Endothelial cell of umbilical vein (primary cell): ENCODE measurements around the gene HAPLN2. TPM values are rescaled to one million over a fixed set of nuclear protein-coding genes. Genes with fewer than 3 reads are reported as not detected.

Experiments used
- BruUV-seq: library from RNA; stranded (reverse); fragments of 400-500 nt; replicated peaks from 2 replicates; lab custom pipeline; 2021; lab: Mats Ljungman, UMichigan
- CTCF ChIA-PET: fragments of 300-600, 350-600 bp; sonication (Branson Sonifier 250); formaldehyde crosslinking; loops from one replicate; lab custom pipeline; 2021; ENCODE audit warnings: antibody characterized with exemption, inconsistent platforms; lab: Charles Lee
- POLR2A ChIA-PET: fragments of 300-600, 350-600 bp; sonication (Branson Sonifier 250); formaldehyde crosslinking; loops from one replicate; lab custom pipeline; 2021; ENCODE audit warnings: antibody characterized with exemption, inconsistent platforms; lab: Charles Lee
- DNase-seq: peaks from one replicate; pipeline ENCODE4 v3.0.0-alpha.2; 2011; ENCODE audit warnings: low read depth, low spot score
- FAIRE-seq: peaks from 2 replicates; lab custom pipeline; 2011; peaks lifted over from hg19 to GRCh38; lab: Jason Lieb, UNC
- H2AFZ ChIP-seq: 2 replicates; pipeline ENCODE4 v1.6.0; 2012; ENCODE audit warnings: low read depth, low read length, control low read depth, inconsistent platforms
- H3K27ac ChIP-seq: 2 replicates; pipeline ENCODE4 v1.5.1; 2011; ENCODE audit warnings: low read depth, mild to moderate bottlenecking, control low read depth, low read length, moderate library complexity; ENCODE audit not compliant: insufficient read depth
- H3K27me3 ChIP-seq, 2 experiments: 2 replicates each; pipeline versions ENCODE4 v1.6.0 to v1.6.1; 2011; ENCODE audit warnings: low read length in 2 of 2, mixed read lengths in 1 of 2; ENCODE audit not compliant: control insufficient read depth in 2 of 2, insufficient read depth in 2 of 2
- H3K36me3 ChIP-seq, 2 experiments: 2 replicates in 1 of 2; 3 replicates in 1 of 2; pipeline ENCODE4 v1.5.1; 2011; ENCODE audit warnings: low read length in 2 of 2, mild to moderate bottlenecking in 1 of 2, moderate library complexity in 1 of 2; ENCODE audit not compliant: control insufficient read depth in 2 of 2, insufficient read depth in 2 of 2; ENCODE audit errors: extremely low read depth in 1 of 2
- H3K4me1 ChIP-seq: 3 replicates; pipeline ENCODE4 v1.5.1; 2011; ENCODE audit warnings: mild to moderate bottlenecking, low read length; ENCODE audit not compliant: control insufficient read depth, insufficient read depth; ENCODE audit errors: extremely low read depth
- H3K4me2 ChIP-seq: 2 replicates; pipeline ENCODE4 v1.6.1; 2011; ENCODE audit warnings: low read length, control low read depth, mixed read lengths; ENCODE audit not compliant: insufficient read depth
- H3K4me3 ChIP-seq, 3 experiments: fragments of 200-600 bp in 1 of 3; sonication (generic), shearing (Covaris generic) in 1 of 3; replicated peaks in 1 of 3; 2 replicates each; pipeline ENCODE4 v1.5.1; 2011 to 2016; ENCODE audit warnings: control low read depth in 3 of 3, low read length in 3 of 3, mild to moderate bottlenecking in 2 of 3, inconsistent platforms in 1 of 3, low read depth in 1 of 3, moderate library complexity in 1 of 3; ENCODE audit not compliant: insufficient read depth in 1 of 3
- H3K79me2 ChIP-seq: 2 replicates; pipeline ENCODE4 v1.6.0; 2012; ENCODE audit warnings: low read length, inconsistent platforms; ENCODE audit not compliant: control insufficient read depth, insufficient read depth
- H3K9ac ChIP-seq: replicated peaks from 2 replicates; pipeline ENCODE3; 2011; ENCODE audit warnings: low read length, control low read depth; ENCODE audit not compliant: insufficient read depth; ENCODE audit errors: extremely low read depth
- H3K9me1 ChIP-seq: replicated peaks from 3 replicates; pipeline ENCODE4 v1.6.0; 2011; ENCODE audit warnings: mild to moderate bottlenecking, low read length; ENCODE audit not compliant: control insufficient read depth, insufficient read depth; ENCODE audit errors: extremely low read depth
- H3K9me3 ChIP-seq: replicated peaks from 2 replicates; pipeline ENCODE4 v1.5.1; 2012; ENCODE audit warnings: low read length, inconsistent platforms; ENCODE audit not compliant: control insufficient read depth, insufficient read depth
- H4K20me1 ChIP-seq: replicated peaks from 2 replicates; pipeline ENCODE3; 2011; ENCODE audit warnings: mild to moderate bottlenecking, low read length; ENCODE audit not compliant: control insufficient read depth, insufficient read depth; ENCODE audit errors: extremely low read depth
- EZH2 ChIP-seq: IDR thresholded peaks from 2 replicates; pipeline ENCODE4 v1.6.1; 2012; ENCODE audit warnings: borderline replicate concordance, low read depth, mild to moderate bottlenecking, moderate library complexity, low read length, inconsistent platforms; ENCODE audit not compliant: severe bottlenecking
- FOS ChIP-seq: IDR thresholded peaks from 2 replicates; pipeline ENCODE4 v1.6.1; 2011; ENCODE audit warnings: mild to moderate bottlenecking, low read length, moderate library complexity, borderline replicate concordance; ENCODE audit not compliant: insufficient read depth
- GATA2 ChIP-seq: IDR thresholded peaks from 2 replicates; pipeline ENCODE4 v1.7.0; 2011; ENCODE audit warnings: low read depth, mild to moderate bottlenecking, moderate library complexity, mixed read lengths, low read length; ENCODE audit not compliant: insufficient read length, insufficient read depth
- JUN ChIP-seq: IDR thresholded peaks from 2 replicates; pipeline ENCODE4 v1.6.1; 2011; ENCODE audit warnings: borderline replicate concordance, low read depth; ENCODE audit not compliant: insufficient read length, insufficient read depth
- MYC ChIP-seq: IDR thresholded peaks from one replicate; pipeline ENCODE4 v1.6.1; 2011; ENCODE audit warnings: mild to moderate bottlenecking, low read depth, low read length
- POLR2A ChIP-seq: IDR thresholded peaks from 2 replicates; pipeline ENCODE4 v1.6.1; 2012; ENCODE audit warnings: low read depth, mild to moderate bottlenecking, control low read depth, low read length
- POLR2AphosphoS5 ChIP-seq: IDR thresholded peaks from 2 replicates; pipeline ENCODE4 v1.6.1; 2012; ENCODE audit warnings: low read depth, mild to moderate bottlenecking, control low read depth, low read length, moderate library complexity; ENCODE audit not compliant: insufficient read depth
- dilution Hi-C: fragments of 300-500 bp; cut with MboI; formaldehyde crosslinking; loops from one replicate; pipeline ENCODE4 v1.15.0; 2019; ENCODE audit warnings: low sequenced_read_pairs; ENCODE audit not compliant: extremely low pct_ligation_motif_present
- intact Hi-C: fragments of 100-400 bp; cut with micrococcal nuclease; formaldehyde crosslinking; loops from one replicate; pipeline ENCODE4 v1.10.0; 2022
- polyA plus RNA-seq, 4 experiments: library from polyadenylated mRNA; depleted of rRNA in 3 of 4; stranded (reverse) in 3 of 4; unstranded in 1 of 4; fragments of >200 nt; gene quantifications; 2 replicates each; pipeline versions ENCODE4 v1.2.1 to v1.2.3, GENCODE V29; 2011 to 2012; ENCODE audit warnings: missing spikeins in 1 of 4
- total RNA-seq: library from RNA; stranded (reverse); gene quantifications from 2 replicates; pipeline ENCODE4 v1.2.3, GENCODE V29; 2021
- TF ChIP-seq, protein P1 (sequence below): IDR thresholded peaks from 2 replicates; pipeline ENCODE4 v1.6.1; 2011; ENCODE audit not compliant: insufficient read depth, insufficient read length
- TF ChIP-seq, protein P2 (sequence below), 2 donors: IDR thresholded peaks; 1 replicate in 1 of 2; 2 replicates in 1 of 2; pipeline ENCODE4 v1.5.1; 2011; ENCODE audit warnings: low read length in 2 of 2, mild to moderate bottlenecking in 2 of 2, moderate library complexity in 2 of 2, control low read depth in 1 of 2, inconsistent platforms in 1 of 2, low read depth in 1 of 2; ENCODE audit not compliant: insufficient read depth in 1 of 2; ENCODE audit errors: extremely low read depth in 1 of 2

HAPLN2 gene
- total and polyA plus RNA-seq, 2 donors (not counting 3 experiments of a cell fraction or from before 2014, with no cell fraction given) = not detected

DNA sequence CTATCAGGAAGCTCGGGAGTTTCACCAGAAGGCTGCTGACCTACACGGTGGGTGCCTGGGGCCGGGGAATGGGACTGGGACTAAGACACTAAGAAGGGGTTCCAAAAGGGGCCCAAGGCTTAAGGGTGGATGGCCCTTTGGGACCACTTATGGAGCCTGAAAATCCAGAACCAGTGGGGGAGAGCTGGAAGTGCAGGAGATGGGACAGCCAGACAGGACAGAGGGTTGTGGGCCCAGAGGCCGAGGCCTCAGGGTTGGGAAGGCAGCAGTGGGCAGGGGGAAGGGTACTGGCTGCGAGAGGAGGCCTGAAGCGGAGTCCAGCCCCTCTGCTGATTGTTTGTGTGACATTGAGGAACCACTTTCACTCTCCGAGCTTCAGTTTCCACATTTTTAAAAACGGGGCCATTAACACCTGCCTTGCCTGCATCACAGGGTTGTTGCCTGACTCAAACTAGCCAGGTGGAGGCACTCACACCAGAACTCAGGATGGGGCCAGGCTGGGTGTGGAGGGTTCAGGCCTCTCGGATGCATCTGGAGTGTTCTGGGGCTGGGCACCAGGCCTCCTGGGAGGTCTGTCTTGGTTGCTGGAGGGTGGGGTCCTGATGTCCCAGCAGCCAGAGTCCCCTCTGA, 36.7 kb upstream of the HAPLN2 start:
- no peak for FAIRE-seq
- no peak for TF ChIP-seq FOS
- no peak for TF ChIP-seq JUN
- no peak for TF ChIP-seq POLR2AphosphoS5
- TF ChIP-seq MYC = no peak
- TF ChIP-seq, protein P1, sequence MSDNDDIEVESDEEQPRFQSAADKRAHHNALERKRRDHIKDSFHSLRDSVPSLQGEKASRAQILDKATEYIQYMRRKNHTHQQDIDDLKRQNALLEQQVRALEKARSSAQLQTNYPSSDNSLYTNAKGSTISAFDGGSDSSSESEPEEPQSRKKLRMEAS = no peak
- no peak for TF ChIP-seq POLR2A
- TF ChIP-seq, protein P2, sequence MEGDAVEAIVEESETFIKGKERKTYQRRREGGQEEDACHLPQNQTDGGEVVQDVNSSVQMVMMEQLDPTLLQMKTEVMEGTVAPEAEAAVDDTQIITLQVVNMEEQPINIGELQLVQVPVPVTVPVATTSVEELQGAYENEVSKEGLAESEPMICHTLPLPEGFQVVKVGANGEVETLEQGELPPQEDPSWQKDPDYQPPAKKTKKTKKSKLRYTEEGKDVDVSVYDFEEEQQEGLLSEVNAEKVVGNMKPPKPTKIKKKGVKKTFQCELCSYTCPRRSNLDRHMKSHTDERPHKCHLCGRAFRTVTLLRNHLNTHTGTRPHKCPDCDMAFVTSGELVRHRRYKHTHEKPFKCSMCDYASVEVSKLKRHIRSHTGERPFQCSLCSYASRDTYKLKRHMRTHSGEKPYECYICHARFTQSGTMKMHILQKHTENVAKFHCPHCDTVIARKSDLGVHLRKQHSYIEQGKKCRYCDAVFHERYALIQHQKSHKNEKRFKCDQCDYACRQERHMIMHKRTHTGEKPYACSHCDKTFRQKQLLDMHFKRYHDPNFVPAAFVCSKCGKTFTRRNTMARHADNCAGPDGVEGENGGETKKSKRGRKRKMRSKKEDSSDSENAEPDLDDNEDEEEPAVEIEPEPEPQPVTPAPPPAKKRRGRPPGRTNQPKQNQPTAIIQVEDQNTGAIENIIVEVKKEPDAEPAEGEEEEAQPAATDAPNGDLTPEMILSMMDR (IDR thresholded peaks at IDR 0.05; ENCODE audit: extremely low read depth in 1 of 2, insufficient read depth in 1 of 2, low read depth in 1 of 2, low read length in 2 of 2) = no peak
- TF ChIP-seq GATA2 = no peak
- no peak for TF ChIP-seq EZH2
- no peak overlapping the region for H3K9ac ChIP-seq
- ChIA-PET CTCF (interaction anchor here (0.8 to 9.3 kb wide), 6 partner anchors 26 to 144 kb away, joined by 3 to 104 read pairs (median 8); no protein-coding TSS in a partner anchor), POLR2A (no interaction called here)
- dilution Hi-C loops (no loop called here), intact Hi-C loops (no loop called here)
- no peak overlapping the region for H3K4me3 ChIP-seq
- H3K4me2 ChIP-seq = no peak overlapping the region
- no peaks in the 10 kb centered on the region for H3K9me3 ChIP-seq
- no peak overlapping the region for H3K27ac ChIP-seq
- H3K36me3 ChIP-seq = no peaks in the 10 kb centered on the region
- H4K20me1 ChIP-seq = no peaks in the 10 kb centered on the region
- H3K79me2 ChIP-seq = no peaks in the 10 kb centered on the region
- H3K27me3 ChIP-seq = peaks cover 0 to 2% of the 10 kb centered on the region in 2 experiments
- H3K9me1 ChIP-seq = no peaks in the 10 kb centered on the region
- no TSS peak for BruUV-seq
- DNase-seq = no peak
- no peak overlapping the region for H2AFZ ChIP-seq
- H3K4me1 ChIP-seq = no peaks in the 10 kb centered on the region
